ENCODE results near the gene HSBP1L1.

HSBP1L1 gene

DNA sequence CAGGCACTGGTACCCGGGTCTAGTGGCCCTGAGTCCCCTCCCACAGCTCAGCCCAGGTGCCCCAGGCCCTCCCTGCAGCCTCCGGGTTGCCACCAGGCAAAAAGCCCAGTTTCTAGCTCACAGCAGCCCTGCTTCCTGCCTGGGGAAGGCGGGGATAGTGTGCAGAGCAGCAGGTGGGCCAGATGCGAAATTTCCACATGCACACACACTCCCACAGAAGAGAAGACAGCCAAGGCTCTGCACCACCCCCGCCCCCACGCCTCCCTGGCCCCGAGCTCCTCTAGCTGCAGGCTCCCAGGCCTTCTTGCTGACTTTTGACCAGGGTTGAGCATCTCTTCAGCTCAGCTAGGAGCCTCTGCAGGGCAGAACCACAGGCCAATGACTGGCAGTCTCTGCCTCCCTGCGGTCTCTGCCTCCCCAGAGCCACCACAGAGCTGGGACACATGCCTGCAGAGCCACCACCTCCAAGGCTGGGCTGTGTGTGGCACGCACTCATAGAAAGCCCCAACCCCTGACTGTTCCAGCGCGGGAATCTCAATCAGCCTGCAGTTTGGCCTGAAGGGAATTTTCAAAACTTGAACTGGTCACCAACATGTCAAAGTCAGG is 20.2 kb upstream of the HSBP1L1 start:
- DNase-seq (ENCODE audit: low read depth in 1 of 2, low spot score in 1 of 2): no peak

DNA sequence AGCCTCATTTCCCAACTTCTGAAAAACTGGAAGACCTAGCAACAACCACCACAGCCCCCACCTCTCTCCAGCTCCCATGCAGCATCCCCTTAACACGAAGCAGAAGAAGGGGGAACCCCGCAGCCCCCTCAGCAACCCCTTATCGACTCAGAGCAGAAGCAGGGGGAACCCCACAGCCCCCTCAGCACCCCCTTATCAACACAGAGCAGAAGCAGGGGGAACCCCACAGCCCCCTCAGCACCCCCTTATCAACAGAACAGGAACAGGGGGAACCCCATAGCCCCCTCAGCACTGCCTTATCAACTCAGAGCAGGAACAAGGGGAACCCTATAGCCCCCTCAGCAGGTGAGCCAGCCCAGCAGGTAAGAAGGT is 19.7 kb upstream of the HSBP1L1 start:
- no peak for DNase-seq (ENCODE audit: low read depth in 1 of 2, low spot score in 1 of 2)

DNA sequence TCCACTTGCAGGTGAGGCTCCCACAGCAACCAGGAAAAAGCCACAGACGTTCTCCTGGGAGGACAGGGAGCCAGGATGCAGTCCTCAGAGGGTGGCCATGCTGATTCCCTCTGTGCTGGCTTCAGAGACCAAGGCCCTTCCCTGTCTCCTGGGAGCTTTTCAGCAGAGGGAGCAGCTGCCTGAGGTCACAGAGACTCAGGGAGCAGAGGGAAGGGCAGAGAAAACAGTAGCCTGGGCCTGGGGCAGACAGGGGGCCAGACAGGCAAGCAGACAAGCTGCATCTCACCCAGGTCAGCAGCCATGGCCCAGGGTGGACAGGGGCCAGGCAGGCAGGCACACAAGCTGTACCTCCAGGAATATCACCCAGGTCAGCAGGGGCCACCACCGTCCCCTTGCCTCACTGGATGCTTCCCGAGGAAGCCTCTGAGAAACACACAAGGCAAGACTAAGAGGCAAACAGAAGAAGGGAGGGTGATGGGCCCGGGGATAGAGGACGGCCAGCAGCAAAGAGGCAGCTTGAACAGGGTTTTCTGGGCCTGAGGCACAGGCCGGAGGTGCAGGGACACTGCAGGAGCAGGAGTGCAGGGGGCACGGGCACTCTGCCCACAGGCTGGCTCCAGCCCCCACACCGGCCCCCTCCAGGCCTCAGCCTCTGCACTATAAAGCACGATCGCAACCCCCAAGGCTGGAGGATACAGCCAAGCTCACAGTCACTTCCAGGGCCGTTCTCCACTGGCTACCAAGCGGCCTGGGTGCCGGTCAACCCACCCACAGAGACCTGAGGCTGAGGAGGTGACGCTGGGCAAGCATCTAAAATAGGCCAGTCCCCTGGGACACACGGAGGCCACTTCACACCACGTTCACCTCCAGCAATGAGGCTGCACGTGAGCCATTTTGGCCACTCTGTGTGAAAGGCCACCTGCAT is 19.1 kb upstream of the HSBP1L1 start:
- no peak for DNase-seq (ENCODE audit: low read depth in 1 of 2, low spot score in 1 of 2)

DNA sequence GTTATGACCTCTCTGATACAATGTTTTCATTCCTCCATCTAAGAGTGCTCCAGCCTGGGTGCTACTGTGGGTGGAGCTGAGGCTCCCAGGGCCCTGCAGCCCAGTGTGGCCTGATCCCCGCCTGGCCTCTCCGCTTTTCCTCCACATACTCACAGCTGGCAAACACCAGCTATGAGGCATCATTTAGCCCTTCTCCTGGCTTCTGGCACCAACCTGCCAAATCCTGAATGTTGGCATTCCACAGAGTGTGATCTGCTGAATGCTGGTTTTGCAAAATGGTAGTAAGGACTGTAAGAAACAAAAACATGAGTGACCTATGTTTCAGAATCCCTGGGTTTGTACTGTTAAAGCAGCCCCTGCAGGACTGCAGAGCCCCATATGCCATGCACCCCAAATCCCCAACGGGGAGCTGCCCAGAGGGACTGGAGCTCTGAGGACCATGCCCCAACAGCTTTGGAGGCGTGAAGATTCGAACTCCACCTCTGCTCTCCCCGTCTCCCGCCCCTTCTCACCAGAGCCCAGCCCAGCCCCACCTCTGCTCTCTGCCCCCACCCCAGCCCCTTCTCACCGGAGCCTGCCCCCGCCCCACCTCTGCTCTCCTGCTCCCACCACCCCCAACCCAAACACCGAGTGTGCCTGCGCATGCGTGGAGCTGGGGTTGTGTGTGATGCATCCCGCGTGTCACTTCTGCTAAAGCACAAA is 17.2 kb upstream of the HSBP1L1 start:
- DNase-seq (ENCODE audit: low read depth in 1 of 2, low spot score in 1 of 2): no peak

DNA sequence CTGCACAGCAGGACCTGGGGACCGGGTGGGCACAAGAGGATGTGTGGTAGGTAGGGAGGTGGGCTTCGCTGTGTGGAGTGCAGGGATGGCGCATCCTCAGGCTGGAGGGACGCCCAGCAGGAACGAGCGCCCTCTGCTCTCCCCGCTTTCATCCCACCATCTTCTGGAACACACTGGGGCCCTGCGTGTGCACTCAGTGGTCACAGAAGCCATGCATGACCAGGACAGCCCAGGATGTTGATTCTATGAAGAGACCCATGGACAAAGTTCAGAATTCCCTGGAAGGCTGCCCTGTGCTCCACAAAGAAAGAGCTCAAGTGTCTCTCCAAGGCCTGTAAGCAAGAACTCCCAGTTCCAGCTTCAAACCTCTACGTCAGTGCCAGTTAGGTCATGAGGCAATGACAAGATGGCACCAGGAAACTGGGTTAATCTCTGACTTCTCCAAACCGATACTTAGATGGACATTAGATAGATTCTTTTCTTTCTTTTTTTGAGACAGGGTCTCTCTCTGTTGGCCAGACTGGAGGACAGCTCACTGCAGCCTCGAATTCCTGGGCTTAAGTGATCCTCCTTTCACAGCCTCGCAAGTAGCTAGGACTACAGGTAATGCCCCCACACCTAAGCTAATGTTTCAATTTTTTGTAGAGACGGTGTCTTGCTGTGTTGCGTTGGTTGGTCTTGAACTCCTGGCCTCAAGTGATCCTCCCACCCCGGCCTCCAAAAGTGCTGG is 16.4 kb upstream of the HSBP1L1 start:
- DNase-seq (ENCODE audit: low read depth in 1 of 2, low spot score in 1 of 2): no peak

DNA sequence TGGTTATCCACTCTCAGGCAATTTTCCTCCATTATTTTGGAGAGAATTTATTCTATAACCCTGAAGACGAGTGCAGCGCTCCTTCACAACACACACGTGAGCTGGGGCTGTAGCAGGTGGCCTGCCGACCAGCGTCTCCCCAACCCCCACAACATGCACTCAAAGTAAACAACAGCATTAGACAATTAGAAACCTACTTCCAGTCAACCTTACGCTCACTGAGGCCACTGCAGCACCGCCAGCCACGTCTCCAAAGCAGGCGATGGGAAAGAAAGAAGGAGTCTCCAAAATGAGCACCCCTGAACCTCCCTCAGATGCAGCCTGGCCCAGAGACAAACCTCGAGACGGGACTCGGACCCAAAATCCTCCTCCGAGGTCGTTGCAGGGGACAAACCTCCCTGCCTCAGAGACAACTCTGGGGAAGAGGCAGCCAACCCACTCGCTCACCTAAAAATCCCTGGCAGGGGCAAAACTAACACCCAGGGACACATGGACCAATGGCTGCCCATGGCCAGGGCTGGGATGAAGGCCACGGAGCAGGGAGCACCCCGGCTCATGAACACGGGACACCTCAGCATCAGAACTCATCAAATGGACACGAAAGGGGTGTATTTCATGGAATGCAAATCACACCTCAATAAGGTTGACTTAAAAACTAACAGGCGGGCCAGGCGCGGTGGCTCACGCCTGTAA is 15.6 kb upstream of the HSBP1L1 start:
- no peak for DNase-seq (ENCODE audit: low read depth in 1 of 2, low spot score in 1 of 2)

DNA sequence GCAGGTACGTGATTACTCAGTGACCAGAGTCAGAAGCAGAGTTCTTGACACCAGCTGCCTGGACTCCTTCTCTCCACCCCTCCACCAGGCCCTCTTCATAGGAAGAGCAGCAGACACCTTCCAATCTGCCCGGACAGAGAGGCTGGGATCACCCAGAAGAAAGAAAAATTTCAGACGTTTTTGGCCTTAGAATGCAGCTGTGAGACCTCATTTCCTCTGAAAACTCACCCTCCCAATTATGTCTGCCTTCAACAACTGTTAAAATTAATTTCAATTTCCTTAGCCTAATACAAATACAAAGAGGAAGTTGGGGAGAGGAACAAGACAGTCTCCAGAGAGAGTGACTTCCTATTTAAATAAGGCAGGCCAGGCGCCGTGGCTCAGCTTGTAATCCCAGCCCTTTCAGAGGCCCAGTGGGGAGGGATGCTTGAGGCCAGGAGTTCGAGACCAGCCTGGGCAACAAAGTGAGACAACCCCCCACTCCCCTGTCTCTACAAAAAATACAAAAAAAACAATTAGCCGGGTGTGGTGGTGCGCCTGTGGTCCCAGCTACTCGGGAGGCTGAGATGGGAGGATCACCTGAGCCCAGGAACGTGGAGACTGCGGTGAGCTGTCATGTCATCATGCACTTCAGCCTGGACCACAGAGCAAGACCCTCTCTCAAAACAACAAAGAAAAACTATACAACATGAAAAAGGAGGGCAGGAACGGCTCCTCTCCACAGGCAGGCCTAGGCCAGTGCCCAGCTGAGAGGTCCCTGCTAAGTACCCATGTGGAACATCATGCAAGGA is 14.6 kb upstream of the HSBP1L1 start:
- no peak for DNase-seq (ENCODE audit: low read depth in 1 of 2, low spot score in 1 of 2)

DNA sequence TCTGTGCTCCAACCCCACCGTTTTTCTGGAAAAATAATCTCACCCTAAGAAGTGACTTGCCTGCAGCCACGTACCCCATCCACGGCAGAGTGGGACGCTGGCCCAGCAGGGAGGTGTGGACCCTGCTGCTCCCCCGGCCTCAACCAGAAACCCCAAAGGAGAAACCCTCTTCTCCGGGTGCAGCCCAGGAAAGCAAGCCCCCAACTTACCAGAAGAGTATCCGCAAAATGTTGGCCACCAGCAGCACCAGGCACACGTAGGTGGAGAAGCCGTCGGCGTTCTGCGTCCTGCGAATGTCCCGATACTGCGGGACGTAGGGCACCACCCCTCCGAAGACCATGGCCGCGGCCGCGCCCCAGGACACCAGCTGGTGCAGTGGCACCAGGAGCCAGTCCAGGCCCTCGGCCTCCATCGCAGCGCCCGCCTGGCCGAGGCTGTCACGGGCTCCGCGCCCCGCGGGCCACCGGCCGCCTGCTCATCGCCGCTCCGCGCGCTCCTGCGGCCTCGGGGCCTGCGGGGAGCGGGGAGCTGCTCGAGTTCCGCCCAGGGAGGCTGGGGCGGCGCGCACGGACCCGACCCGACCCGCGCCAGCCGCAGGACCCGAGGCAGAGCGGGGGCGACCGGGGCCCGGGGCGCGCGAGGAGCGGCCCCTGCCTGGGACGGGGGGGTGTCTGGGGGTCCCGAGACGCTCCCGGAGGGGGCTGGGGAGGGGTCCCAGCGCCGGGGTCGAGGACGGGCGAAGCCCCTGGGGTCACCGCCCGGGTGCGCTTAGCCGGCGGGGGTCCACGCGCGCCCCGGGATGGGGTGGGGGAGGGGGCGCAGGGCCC is 13.7 kb upstream of the HSBP1L1 start:
- DNase-seq (ENCODE audit: low read depth in 1 of 2, low spot score in 1 of 2): no peak

DNA sequence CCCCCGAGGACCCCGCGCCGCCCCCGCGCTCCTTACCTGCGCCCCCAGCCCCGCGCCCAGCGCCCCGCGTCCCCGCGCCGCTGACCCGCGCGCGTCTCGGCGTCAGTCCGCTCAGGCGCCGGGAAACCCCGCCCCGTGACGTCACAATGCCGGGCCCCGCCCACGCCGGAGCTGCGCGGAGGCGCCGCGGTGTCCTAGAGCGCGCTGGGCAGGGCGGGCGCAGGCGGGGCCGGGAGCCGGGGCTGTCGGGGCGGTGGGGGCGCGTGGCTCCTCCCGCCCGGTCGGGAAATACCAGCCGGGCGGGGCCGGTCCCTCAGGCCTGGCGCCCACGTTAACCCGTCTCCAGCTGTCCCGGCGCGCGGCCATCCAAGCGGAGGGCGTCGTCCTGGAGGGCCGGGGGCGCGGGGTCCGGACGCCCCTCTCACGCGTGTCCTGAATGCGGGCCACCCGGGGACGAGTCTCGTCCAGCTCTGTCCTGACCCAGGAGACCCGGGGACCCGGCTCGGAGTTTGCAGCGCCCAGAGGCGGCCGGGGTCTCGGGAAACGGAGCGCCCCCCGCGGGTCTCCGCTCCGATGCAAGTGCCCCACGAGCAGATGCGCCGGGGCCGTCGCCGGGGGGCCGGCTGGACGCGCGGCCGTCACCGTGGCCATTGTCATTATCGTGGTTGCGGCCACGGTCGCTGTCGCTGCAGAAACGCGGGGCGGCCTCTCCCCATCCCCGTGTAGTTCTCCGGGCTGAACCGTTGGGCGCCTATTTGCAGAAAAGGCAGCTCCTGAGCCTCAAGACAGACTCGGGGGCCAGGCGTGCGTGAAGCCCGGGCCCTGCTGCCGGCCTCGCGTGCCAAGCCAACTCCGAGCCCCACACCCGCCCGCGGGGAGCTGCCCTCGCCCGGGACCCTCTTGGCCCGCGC is 12.6 kb upstream of the HSBP1L1 start, which contains the start of gene SLC66A2:
Gene SLC66A2 (minus strand): TSS at position 109 of the 911 bp plus-strand sequence. CDS start 727 bp downstream, outside the sequence.
- peak; percentile 88 to 95 for DNase-seq (ENCODE audit: low read depth in 1 of 2, low spot score in 1 of 2)

DNA sequence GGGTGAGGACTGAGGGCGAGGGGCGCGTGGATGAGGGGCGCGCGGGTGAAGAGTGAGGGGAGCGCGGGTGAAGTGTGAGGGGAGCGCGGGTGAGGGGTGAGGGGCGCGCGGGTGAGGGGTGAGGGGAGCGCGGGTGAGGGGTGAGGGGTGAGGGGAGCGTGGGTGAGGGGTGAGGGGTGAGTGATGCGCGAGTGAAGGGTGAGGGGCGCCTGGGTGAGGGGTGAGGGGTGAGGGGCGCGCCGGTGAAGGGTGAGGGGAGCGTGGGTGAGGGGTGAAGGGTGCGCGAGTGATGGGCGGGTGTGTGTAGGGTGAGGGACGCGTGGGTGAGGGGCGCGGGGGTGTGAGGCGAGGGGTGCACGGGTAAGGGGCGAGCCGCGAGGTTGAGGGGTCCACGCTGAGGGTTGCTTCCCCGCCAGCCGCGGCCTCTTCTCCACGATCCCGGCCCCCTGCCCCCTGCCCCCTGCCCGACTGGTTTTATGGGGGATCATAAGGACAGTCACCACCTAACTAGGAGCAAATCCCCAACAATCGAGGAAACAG is 11.9 kb upstream of the HSBP1L1 start:
- DNase-seq (ENCODE audit: low read depth in 1 of 2, low spot score in 1 of 2): no peak

DNA sequence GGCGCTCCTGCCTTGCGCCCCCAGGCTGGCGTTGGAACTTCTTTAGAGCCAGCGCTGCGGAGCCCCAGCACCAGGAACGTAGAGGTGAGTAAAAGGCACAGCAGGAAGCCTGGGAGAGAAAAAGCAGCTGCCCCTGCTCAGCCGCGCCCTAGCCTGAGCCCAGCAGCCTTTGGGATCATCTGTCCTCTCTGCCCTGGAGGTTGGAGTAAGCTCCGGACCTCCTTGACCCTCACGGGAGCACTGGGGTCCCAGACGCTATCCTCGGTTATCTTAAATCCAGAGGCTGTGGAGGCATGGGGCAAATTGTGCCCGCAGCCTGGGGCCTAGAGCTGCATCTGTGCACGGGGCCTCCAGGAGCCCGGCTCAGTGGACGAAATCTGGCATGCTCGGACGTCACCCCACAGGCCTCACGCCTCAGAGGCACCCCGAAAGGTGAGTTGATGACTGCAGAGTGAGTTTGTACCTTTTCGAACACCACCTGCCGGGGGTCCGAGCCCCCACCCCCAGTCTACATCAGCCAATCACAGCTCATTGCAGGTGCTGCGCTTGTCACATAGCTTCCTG is 11.4 kb upstream of the HSBP1L1 start:
- no peak for DNase-seq (ENCODE audit: low read depth in 1 of 2, low spot score in 1 of 2)

DNA sequence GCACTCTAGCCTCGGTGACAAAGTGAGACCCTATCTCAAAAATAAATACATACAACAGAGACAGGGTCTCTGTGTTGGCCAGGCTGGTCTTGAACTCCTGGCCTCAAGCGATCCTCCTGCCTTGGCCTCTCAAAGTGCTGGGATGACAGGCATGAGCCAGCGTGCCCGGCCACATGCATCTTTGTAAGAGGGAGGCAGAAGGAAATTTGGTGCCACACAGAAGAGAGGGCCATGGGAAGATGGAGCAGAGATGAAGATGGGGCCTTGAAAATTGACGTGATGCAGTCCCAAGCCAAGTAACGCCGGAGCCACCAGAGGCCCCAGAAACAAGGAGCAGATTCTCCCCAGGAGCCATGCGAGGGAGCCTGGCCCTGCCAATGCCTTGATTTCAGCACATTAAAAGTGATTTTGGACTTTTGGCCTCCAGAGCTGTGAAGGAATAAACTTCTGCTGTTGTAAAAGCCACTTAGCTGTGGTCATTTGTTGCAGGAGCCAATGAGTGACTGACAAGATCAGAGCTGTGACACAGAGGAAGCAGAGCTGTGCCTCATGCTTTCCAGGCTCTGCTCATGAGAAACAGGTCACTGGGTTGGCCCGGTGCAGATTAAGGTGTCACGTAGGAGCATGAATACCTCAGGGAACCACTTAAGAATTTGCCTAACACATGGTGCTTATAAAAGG is 10.3 kb upstream of the HSBP1L1 start:
- no peak for DNase-seq (ENCODE audit: low read depth in 1 of 2, low spot score in 1 of 2)

DNA sequence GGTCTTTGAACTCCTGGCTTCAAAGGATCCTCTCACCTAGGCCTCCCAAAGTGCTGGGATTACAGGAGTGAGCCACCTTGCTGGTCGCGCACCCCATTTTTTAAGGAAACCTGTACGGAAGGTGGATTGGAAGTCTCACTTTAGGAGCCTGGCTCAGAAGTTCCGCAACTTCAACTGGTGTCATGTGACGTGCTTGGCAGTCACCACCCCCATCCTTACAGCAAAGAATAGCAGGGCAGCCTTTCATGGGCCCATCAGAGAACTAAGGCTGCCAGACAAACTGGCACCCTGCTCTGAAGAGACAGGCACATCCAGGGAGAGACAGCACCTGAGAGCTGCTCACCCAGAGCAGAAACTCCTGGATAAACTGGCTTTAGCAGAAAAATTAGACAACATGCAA is 9.7 kb upstream of the HSBP1L1 start:
- DNase-seq (ENCODE audit: low read depth in 1 of 2, low spot score in 1 of 2): no peak

DNA sequence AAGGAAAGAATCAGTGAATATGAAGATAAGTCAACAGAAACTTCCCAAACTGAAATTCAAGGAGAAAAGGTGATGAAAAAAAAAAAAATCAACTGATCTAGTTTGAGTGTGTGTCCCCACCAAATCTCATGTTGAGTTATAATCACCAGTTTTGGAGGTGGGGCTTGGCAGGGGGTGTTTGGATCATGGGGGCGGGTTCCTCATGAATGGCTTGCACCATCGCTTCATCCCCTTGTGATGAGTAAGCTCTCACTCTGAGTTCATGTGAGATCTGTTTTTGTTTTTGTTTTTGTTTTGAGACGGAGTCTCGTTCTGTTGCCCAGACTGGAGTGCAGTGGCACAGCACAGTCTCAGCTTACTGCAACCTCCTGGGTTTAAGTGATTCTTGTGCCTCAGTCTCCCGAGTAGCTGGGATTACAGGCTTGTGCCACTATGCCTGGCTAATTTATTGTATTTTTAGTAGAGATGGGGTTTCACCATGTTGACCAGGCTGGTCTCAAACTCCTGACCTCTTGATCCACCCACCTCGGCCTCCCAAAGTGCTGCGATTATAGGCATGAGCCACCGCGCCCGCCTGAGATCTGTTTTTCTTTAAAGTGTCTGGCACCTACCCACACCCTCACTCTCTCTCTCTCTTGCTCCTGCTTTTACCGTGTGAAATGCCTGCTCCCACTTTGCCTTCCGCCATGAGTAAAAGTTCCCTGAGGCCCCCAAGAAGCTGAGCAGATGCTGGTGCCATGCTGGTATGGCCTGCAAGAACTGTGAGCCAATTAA is 9.0 kb upstream of the HSBP1L1 start:
- no peak for DNase-seq (ENCODE audit: low read depth in 1 of 2, low spot score in 1 of 2)

DNA sequence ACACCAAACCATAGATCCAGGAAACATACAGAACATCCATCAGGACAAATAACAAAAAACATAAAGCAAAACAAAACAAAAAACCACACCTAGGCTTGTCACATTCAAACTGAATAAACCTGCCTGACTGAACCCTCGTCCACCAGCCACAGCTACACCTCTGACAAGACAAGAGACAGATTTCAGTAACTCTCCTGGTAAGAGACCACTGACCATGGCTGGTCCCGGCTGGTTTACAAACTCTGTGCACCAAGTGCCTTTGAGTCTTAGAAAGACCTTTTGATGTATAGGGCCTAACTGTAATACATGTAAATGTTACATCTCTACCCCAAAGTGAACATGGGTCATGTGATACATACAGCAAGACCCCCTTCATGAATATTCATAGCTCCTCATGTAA is 8.2 kb upstream of the HSBP1L1 start:
- no peak for DNase-seq (ENCODE audit: low read depth in 1 of 2, low spot score in 1 of 2)

DNA sequence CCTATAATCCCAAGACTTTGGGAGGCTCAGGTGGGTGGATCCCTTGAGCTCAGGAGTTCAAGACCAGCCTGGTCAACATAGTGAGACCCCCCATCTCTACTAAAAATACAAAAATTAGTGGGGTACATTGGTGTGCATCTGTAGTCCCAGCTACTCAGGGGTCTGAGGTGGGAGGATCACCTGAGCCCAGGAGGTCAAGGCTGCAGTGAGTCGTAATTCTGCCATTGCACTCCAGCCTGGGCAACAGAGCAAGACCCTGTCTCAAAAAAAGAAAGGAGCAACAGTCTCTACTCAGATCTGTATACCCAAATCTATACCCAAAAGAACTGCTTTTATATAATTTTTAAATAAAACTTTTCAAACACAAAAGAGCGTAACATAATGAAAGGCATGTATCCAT is 5.5 kb upstream of the HSBP1L1 start:
- no peak for DNase-seq (ENCODE audit: low read depth in 1 of 2, low spot score in 1 of 2)
